Measurements from ENCODE around the gene TSEN15. TPM values are rescaled to one million over a fixed set of nuclear protein-coding genes. Genes with fewer than 3 reads are reported as not detected.

The TSEN15 gene
- 10 to 100 TPM; 33.8 to 33.9 TPM for total RNA-seq
- 10 to 100 TPM; 37.0 to 50.1 (median 40.1) TPM for polyA plus RNA-seq (ENCODE audit: insufficient read length in 6 of 6)
- long read RNA-seq, donor 1, transcript TSEN15-208 (4 exons, 2,219 nt) = minor isoform, 6 of 19 reads
- long read RNA-seq, donor 1, transcript TSEN15-203 (4 exons, 1,844 nt) = minor isoform, 5 of 19 reads
- long read RNA-seq, donor 1, transcript TSEN15-216 (5 exons, 1,986 nt) = major isoform, 8 of 19 reads
- long read RNA-seq, donor 1, partial matches to known transcripts = 0 of 19 reads
- long read RNA-seq, donor 1, other reads (novel, unspliced or antisense) = 0 of 19 reads
- long read RNA-seq, donor 2, transcript TSEN15-203 (4 exons, 1,844 nt) = major isoform, 7 of 12 reads
- long read RNA-seq, donor 2, partial matches to known transcripts = 0 of 12 reads
- long read RNA-seq, donor 2, other reads (novel, unspliced or antisense) = 0 of 12 reads
- long read RNA-seq, donor 3, transcript TSEN15-216 (5 exons, 1,986 nt) = major isoform, 7 of 15 reads
- long read RNA-seq, donor 3, partial matches to known transcripts = 0 of 15 reads
- long read RNA-seq, donor 3, other reads (novel, unspliced or antisense) = 0 of 15 reads
- long read RNA-seq, donor 4, transcript TSEN15-208 (4 exons, 2,219 nt) = major isoform, 10 of 18 reads
- long read RNA-seq, donor 4, transcript TSEN15-216 (5 exons, 1,986 nt) = minor isoform, 6 of 18 reads
- long read RNA-seq, donor 4, partial matches to known transcripts = 1 of 18 reads
- long read RNA-seq, donor 4, other reads (novel, unspliced or antisense) = 0 of 18 reads
- long read RNA-seq, donor 5, transcript TSEN15-216 (5 exons, 1,986 nt) = major isoform, 6 of 11 reads
- long read RNA-seq, donor 5, partial matches to known transcripts = 0 of 11 reads
- long read RNA-seq, donor 5, other reads (novel, unspliced or antisense) = 0 of 11 reads
- long read RNA-seq, donor 6, transcript TSEN15-216 (5 exons, 1,986 nt) = major isoform, 6 of 17 reads
- long read RNA-seq, donor 6, transcript TSEN15-208 (4 exons, 2,219 nt) = minor isoform, 5 of 17 reads
- long read RNA-seq, donor 6, partial matches to known transcripts = 0 of 17 reads
- long read RNA-seq, donor 6, other reads (novel, unspliced or antisense) = 0 of 17 reads
- long read RNA-seq, donor 7, transcript TSEN15-216 (5 exons, 1,986 nt) = major isoform, 5 of 12 reads
- long read RNA-seq, donor 7, partial matches to known transcripts = 0 of 12 reads
- long read RNA-seq, donor 7, other reads (novel, unspliced or antisense) = 0 of 12 reads
- long read RNA-seq, donor 8, transcript TSEN15-208 (4 exons, 2,219 nt) = minor isoform, 6 of 24 reads
- long read RNA-seq, donor 8, transcript TSEN15-216 (5 exons, 1,986 nt) = major isoform, 8 of 24 reads
- long read RNA-seq, donor 8, partial matches to known transcripts = 5 of 24 reads
- long read RNA-seq, donor 8, other reads (novel, unspliced or antisense) = 0 of 24 reads
- long read RNA-seq, donor 9 = 0 reads
- long read RNA-seq, donor 10, transcript TSEN15-208 (4 exons, 2,219 nt) = major isoform, 20 of 28 reads
- long read RNA-seq, donor 10, partial matches to known transcripts = 0 of 28 reads
- long read RNA-seq, donor 10, other reads (novel, unspliced or antisense) = 2 of 28 reads
- long read RNA-seq, donor 11, transcript TSEN15-203 (4 exons, 1,844 nt) = minor isoform, 5 of 49 reads
- long read RNA-seq, donor 11, transcript TSEN15-208 (4 exons, 2,219 nt) = major isoform, 11 of 49 reads
- long read RNA-seq, donor 11, transcript TSEN15-216 (5 exons, 1,986 nt) = major isoform, 11 of 49 reads
- long read RNA-seq, donor 11, partial matches to known transcripts = 21 of 49 reads
- long read RNA-seq, donor 11, other reads (novel, unspliced or antisense) = 0 of 49 reads
- long read RNA-seq, donor 12, partial matches to known transcripts = 6 of 15 reads
- long read RNA-seq, donor 12, other reads (novel, unspliced or antisense) = 0 of 15 reads

DNA sequence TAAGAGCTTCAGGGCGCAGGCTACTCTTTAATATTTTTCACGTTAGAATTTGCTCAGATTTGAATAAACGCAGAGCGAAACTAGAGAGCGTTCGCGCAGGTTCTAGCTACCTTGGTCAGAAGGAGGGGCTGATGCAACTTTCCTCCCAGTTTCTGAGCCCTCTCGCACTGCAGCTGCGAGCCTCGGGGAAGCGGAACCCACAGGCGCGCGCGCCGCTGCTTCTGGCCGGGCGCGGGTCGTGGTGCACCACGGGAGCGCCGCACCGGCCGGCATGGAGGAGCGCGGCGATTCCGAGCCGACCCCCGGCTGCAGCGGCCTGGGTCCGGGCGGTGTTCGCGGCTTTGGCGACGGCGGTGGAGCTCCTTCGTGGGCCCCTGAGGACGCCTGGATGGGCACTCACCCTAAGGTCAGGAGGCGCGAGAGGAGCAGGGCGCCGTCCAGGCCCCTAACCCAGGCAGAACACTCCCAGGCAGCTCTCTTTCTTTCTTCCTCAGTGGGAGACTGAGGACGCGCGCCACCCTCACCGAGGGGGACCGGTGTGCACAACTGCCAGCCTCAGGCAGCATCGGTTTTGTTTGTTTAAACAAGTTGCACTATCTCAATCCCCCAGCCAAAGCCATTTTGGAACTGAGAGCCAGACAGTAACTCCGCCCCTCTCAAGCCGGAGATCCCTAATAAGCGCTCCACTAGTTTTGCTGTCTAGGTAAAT lies at the start of gene TSEN15:
TSS of gene TSEN15 (plus strand) at position 246 of the 709 bp plus-strand sequence. CDS start at position 272, 26 bp downstream.
- Histone ChIP-seq H3K27ac (peak within 1 kb of the TSS; percentile 80 to 84), H3K4me1 (peaks cover 10 to 28% of the 10 kb centered on the region in 2 donors), H3K9me3 (no peaks in the 10 kb centered on the region), H3K4me3 (peak within 1 kb of the TSS; percentile 79 to 83), H3K27me3 (no peaks in the 10 kb centered on the region), H3K36me3 (peaks cover 0 to 10% of the 10 kb centered on the region in 2 donors)
- intact Hi-C loops (cut with DNase I) = no loop called here
- DNase-seq (peak; percentile 75 to 97 (median 82)), ATAC-seq (peak; percentile 99)
- TF ChIP-seq, protein P1, sequence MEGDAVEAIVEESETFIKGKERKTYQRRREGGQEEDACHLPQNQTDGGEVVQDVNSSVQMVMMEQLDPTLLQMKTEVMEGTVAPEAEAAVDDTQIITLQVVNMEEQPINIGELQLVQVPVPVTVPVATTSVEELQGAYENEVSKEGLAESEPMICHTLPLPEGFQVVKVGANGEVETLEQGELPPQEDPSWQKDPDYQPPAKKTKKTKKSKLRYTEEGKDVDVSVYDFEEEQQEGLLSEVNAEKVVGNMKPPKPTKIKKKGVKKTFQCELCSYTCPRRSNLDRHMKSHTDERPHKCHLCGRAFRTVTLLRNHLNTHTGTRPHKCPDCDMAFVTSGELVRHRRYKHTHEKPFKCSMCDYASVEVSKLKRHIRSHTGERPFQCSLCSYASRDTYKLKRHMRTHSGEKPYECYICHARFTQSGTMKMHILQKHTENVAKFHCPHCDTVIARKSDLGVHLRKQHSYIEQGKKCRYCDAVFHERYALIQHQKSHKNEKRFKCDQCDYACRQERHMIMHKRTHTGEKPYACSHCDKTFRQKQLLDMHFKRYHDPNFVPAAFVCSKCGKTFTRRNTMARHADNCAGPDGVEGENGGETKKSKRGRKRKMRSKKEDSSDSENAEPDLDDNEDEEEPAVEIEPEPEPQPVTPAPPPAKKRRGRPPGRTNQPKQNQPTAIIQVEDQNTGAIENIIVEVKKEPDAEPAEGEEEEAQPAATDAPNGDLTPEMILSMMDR (IDR thresholded peaks at IDR 0.05) = no peak

DNA sequence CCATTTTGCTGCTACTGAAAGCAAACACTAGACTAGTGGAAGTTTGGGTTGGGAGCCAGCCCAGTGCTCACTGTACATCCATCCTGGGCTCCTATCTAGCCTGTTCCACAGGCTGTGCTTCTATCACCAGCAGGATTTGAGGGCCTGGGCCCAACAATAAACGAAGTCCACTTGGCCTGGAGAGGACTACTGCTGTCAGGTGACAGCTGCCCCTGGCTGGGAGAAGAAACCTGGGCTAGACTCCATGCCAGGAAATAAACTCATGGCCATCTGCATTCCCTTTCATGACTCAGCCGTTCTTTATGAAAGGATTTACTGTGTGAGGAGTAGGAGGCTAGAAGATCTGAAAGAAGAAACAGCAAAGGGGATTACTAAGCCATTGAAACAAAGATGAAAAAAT lies 49.5 kb upstream of the TSEN15 start:
- DNase-seq (no peak), ATAC-seq (peak; percentile 50)
- Histone ChIP-seq H3K4me1 (no peaks in the 10 kb centered on the region), H3K4me3 (no peak overlapping the region), H3K36me3 (no peaks in the 10 kb centered on the region), H3K9me3 (no peaks in the 10 kb centered on the region), H3K27me3 (no peaks in the 10 kb centered on the region), H3K27ac (no peak overlapping the region)
- intact Hi-C loops (cut with DNase I) = no loop called here
- TF ChIP-seq, protein P1 (IDR thresholded peaks at IDR 0.05) = no peak

DNA sequence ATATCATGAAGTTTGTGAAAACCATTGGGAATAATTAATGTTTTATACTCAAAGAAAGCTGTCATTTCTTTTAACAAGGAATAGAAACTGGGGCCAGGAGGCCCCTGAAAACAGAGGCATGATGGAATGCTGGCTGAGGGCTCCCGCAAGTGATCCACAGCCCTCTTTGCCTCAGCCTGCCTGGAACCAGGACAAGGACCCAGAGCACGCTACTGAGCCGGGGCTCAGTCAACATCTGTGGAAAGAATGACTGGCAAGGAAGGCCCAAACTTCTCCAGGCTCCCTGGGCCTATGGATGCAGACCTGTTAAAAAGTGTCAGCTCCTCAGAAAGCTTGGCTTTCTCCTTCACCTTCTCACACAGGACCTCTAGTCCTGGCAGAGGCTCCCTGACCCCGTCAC lies 46.6 kb upstream of the TSEN15 start:
- no peak for ATAC-seq
- no peaks in the 10 kb centered on the region for H3K36me3 ChIP-seq
- intact Hi-C loops (cut with DNase I) = no loop called here

More for the DNA sequence above, 46.6 kb upstream of the TSEN15 start:
- TF ChIP-seq, protein P1 (IDR thresholded peaks at IDR 0.05) = no peak
- DNase-seq = peak in 1 of 4 donors; percentile 33
- H3K4me3 ChIP-seq = no peak overlapping the region
- no peaks in the 10 kb centered on the region for H3K27me3 ChIP-seq
- H3K4me1 ChIP-seq = no peaks in the 10 kb centered on the region
- H3K27ac ChIP-seq = no peak overlapping the region
- no peaks in the 10 kb centered on the region for H3K9me3 ChIP-seq

Measured in left lung (tissue), 14 donors.